ENCODE data around the gene UBAP1. TPM values are rescaled to one million over a fixed set of nuclear protein-coding genes. Genes with fewer than 3 reads are reported as not detected.
A peak's percentile ranks its signal among the peaks of the same experiment; 100 is the strongest.

UBAP1 gene
- total and polyA plus RNA-seq, 8 donors: 40.5 to 54.1 (median 48.8) TPM

- peaks cover 0 to 6% of the 10 kb centered on the region in 2 donors for H3K4me1 ChIP-seq
- intact Hi-C loops (cut with DNase I): no loop called here
- no peak overlapping the region for H3K4me3 ChIP-seq
- TF ChIP-seq CTCF (IDR thresholded peaks at IDR 0.05): no peak
- no peaks in the 10 kb centered on the region for H3K9me3 ChIP-seq
- no peak for ATAC-seq
- H3K27me3 ChIP-seq: no peaks in the 10 kb centered on the region
- no peak for DNase-seq
- peaks cover 0 to 100% of the 10 kb centered on the region in 2 donors for H3K36me3 ChIP-seq
- H3K27ac ChIP-seq: no peak overlapping the region
Measured at GRCh38 chr9:34250721-34251120, 71.9 kb downstream of the UBAP1 start.

GRCh38 chr9:34252016-34252415, 73.2 kb downstream of the UBAP1 start:
- peaks cover 0 to 99% of the 10 kb centered on the region in 2 donors for H3K36me3 ChIP-seq
- H3K27me3 ChIP-seq: no peaks in the 10 kb centered on the region
- no peaks in the 10 kb centered on the region for H3K9me3 ChIP-seq
- H3K27ac ChIP-seq: no peak overlapping the region
- H3K4me3 ChIP-seq: no peak overlapping the region
- H3K4me1 ChIP-seq: peaks cover 0 to 6% of the 10 kb centered on the region in 2 donors
- ATAC-seq (no peak), DNase-seq (no peak)
- intact Hi-C loops (cut with DNase I): no loop called here
- no peak for TF ChIP-seq CTCF (IDR thresholded peaks at IDR 0.05)

GRCh38 chr9:34252670-34253459, 74.0 kb downstream of the UBAP1 start:
- no peak overlapping the region for H3K4me3 ChIP-seq
- H3K27me3 ChIP-seq: no peaks in the 10 kb centered on the region
- peaks cover 0 to 95% of the 10 kb centered on the region in 2 donors for H3K36me3 ChIP-seq
- H3K9me3 ChIP-seq: no peaks in the 10 kb centered on the region
- ATAC-seq (peak; percentile 81), DNase-seq (peak in 3 of 4 donors; percentile 24 to 55 (median 55))
- peak in 1 of 2 donors; percentile 99 for TF ChIP-seq CTCF (IDR thresholded peaks at IDR 0.05)
- intact Hi-C loops (cut with DNase I): no loop called here
- peaks cover 0 to 6% of the 10 kb centered on the region in 2 donors for H3K4me1 ChIP-seq
- no peak overlapping the region for H3K27ac ChIP-seq

GRCh38 chr9:34253460-34253837, 74.6 kb downstream of the UBAP1 start:
- H3K4me1 ChIP-seq: peaks cover 0 to 6% of the 10 kb centered on the region in 2 donors
- peak in 1 of 4 donors; percentile 39 for DNase-seq
- TF ChIP-seq CTCF (IDR thresholded peaks at IDR 0.05): no peak
- no peaks in the 10 kb centered on the region for H3K27me3 ChIP-seq
- no peak overlapping the region for H3K27ac ChIP-seq
- no peaks in the 10 kb centered on the region for H3K9me3 ChIP-seq
- H3K4me3 ChIP-seq: no peak overlapping the region
- intact Hi-C loops (cut with DNase I): no loop called here
- H3K36me3 ChIP-seq: peaks cover 0 to 93% of the 10 kb centered on the region in 2 donors
- peak; percentile 31 for ATAC-seq

- DNase-seq (no peak), ATAC-seq (peak; percentile 26)
- H3K27ac ChIP-seq: no peak overlapping the region
- peaks cover 0 to 88% of the 10 kb centered on the region in 2 donors for H3K36me3 ChIP-seq
- H3K4me3 ChIP-seq: no peak overlapping the region
- intact Hi-C loops (cut with DNase I): no loop called here
- H3K9me3 ChIP-seq: no peaks in the 10 kb centered on the region
- no peak for TF ChIP-seq CTCF (IDR thresholded peaks at IDR 0.05)
- no peaks in the 10 kb centered on the region for H3K27me3 ChIP-seq
- H3K4me1 ChIP-seq: peaks cover 0 to 6% of the 10 kb centered on the region in 2 donors
Measured at GRCh38 chr9:34254141-34254913, 75.5 kb downstream of the UBAP1 start.

Measured in left lung (tissue), 10 donors.